Measurements from ENCODE around the gene SSC5D. TPM values are rescaled to one million over a fixed set of nuclear protein-coding genes. Genes with fewer than 3 reads are reported as not detected.
A peak's percentile ranks its signal among the peaks of the same experiment; 100 is the strongest.

Gene SSC5D
- total and polyA plus RNA-seq, 2 experiments from 2014 or later, result 10.0 to 12.6 TPM

- Histone ChIP-seq H3K79me2 (ENCODE audit: insufficient read depth) (no peaks in the 10 kb centered on the region), H3K9me2 (ENCODE audit: insufficient read depth) (no peaks in the 10 kb centered on the region), H3F3A (ENCODE audit: insufficient read depth) (peaks cover 3% of the 10 kb centered on the region; the same call in 1 of the 2 replicates), H3K4me3 (no peak overlapping the region), H3K27ac (no peak overlapping the region), H3K4me1 (ENCODE audit: insufficient read depth) (peaks cover 5% of the 10 kb centered on the region; the same call in 1 of the 2 replicates), H3K4me2 (ENCODE audit: unreplicated experiment) (no peak overlapping the region), H3K9ac (no peak overlapping the region), H3K27me3 (replicated peaks; ENCODE audit: insufficient read depth) (no peaks in the 10 kb centered on the region), H2AFZ (no peak overlapping the region), H3K9me3 (ENCODE audit: low read depth) (no peaks in the 10 kb centered on the region), H3K36me3 (ENCODE audit: low read depth) (no peaks in the 10 kb centered on the region), H4K20me1 (ENCODE audit: insufficient read depth) (no peaks in the 10 kb centered on the region)
- TF ChIP-seq EZH2 (IDR thresholded peaks at IDR 0.05; ENCODE audit: insufficient read depth, poor library complexity, severe bottlenecking) (no peak), EZH2phosphoT487 (IDR thresholded peaks at IDR 0.05; ENCODE audit: insufficient read depth, low read depth) (no peak)
- 67% methylated on average over 9 of the region's 9 CpGs for WGBS, 2 experiments (ENCODE audit: low coverage in 1 of 2, low lambda C conversion rate in 2 of 2, missing lambda C conversion rate in 2 of 2)
- in situ Hi-C loops (cut with MboI), result no loop called here
- no peak for DNase-seq
These were observed 66.1 kb downstream of the SSC5D start for GRCh38 chr19:55554302-55554701.

- in situ Hi-C loops (cut with MboI), result no loop called here
- Histone ChIP-seq H3K79me2 (ENCODE audit: insufficient read depth) (no peaks in the 10 kb centered on the region), H3K4me3 (no peak overlapping the region), H3K9me2 (ENCODE audit: insufficient read depth) (no peaks in the 10 kb centered on the region), H3K9me3 (ENCODE audit: low read depth) (no peaks in the 10 kb centered on the region), H3K36me3 (ENCODE audit: low read depth) (no peaks in the 10 kb centered on the region), H2AFZ (no peak overlapping the region), H3K27ac (no peak overlapping the region), H3K4me1 (ENCODE audit: insufficient read depth) (peaks cover 5% of the 10 kb centered on the region; the same call in 1 of the 2 replicates), H3K27me3 (replicated peaks; ENCODE audit: insufficient read depth) (no peaks in the 10 kb centered on the region), H4K20me1 (ENCODE audit: insufficient read depth) (no peaks in the 10 kb centered on the region), H3K9ac (no peak overlapping the region), H3K4me2 (ENCODE audit: unreplicated experiment) (no peak overlapping the region), H3F3A (ENCODE audit: insufficient read depth) (peaks cover 3% of the 10 kb centered on the region; the same call in 1 of the 2 replicates)
- DNase-seq, result no peak
- no peak for TF ChIP-seq EZH2 (IDR thresholded peaks at IDR 0.05; ENCODE audit: insufficient read depth, poor library complexity, severe bottlenecking)
- TF ChIP-seq EZH2phosphoT487 (IDR thresholded peaks at IDR 0.05; ENCODE audit: insufficient read depth, low read depth), result no peak
- WGBS, 2 experiments (ENCODE audit: low coverage in 1 of 2, low lambda C conversion rate in 2 of 2, missing lambda C conversion rate in 2 of 2), result 59 to 61% methylated on average over 8 of the region's 8 CpGs
These were observed 66.5 kb downstream of the SSC5D start for GRCh38 chr19:55554741-55555152.

GRCh38 chr19:55559684-55560083 lies 71.4 kb downstream of the SSC5D start:
- Histone ChIP-seq H3K9ac (no peak overlapping the region), H3K79me2 (ENCODE audit: insufficient read depth) (no peaks in the 10 kb centered on the region), H3K4me3 (no peak overlapping the region), H4K20me1 (ENCODE audit: insufficient read depth) (no peaks in the 10 kb centered on the region), H3K36me3 (ENCODE audit: low read depth) (no peaks in the 10 kb centered on the region), H3F3A (ENCODE audit: insufficient read depth) (no peaks in the 10 kb centered on the region), H3K9me3 (ENCODE audit: low read depth) (no peaks in the 10 kb centered on the region), H3K4me2 (ENCODE audit: unreplicated experiment) (no peak overlapping the region), H3K27ac (no peak overlapping the region), H3K4me1 (ENCODE audit: insufficient read depth) (no peaks in the 10 kb centered on the region), H2AFZ (no peak overlapping the region), H3K27me3 (replicated peaks; ENCODE audit: insufficient read depth) (no peaks in the 10 kb centered on the region; the same call in 1 of the 2 replicates), H3K9me2 (ENCODE audit: insufficient read depth) (no peaks in the 10 kb centered on the region)
- in situ Hi-C loops (cut with MboI), result no loop called here
- DNase-seq, result no peak
- TF ChIP-seq EZH2 (IDR thresholded peaks at IDR 0.05; ENCODE audit: insufficient read depth, poor library complexity, severe bottlenecking) (no peak), EZH2phosphoT487 (IDR thresholded peaks at IDR 0.05; ENCODE audit: insufficient read depth, low read depth) (no peak)
- 51 to 59% methylated on average over 8 to 9 of the region's 9 CpGs for WGBS, 2 experiments (ENCODE audit: low coverage in 1 of 2, low lambda C conversion rate in 2 of 2, missing lambda C conversion rate in 2 of 2)

DNA sequence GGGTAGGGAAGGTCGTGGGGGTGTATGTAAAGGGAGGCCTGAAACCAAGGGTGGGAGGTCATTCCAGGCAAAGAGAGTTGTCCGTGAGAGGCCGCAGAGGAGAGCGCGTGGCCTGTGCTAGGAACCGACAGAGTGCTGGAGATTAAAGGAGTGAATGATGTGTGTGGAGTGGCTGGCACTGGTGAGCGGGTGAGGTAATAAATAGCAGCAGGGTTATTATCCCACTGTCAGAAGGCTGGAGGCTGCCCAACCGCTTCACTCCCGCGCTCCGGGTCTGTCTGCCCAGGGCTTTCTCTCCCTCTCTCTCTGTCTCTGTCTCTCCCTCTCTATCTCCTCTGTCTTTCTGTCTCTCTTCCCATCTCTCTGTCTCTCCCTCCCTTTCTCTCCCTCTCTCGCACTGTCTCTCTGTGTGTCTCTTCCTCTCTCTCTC lies 75.0 kb downstream of the SSC5D start:
- Histone ChIP-seq H3K9me2 (ENCODE audit: insufficient read depth) (no peaks in the 10 kb centered on the region), H3K4me3 (no peak overlapping the region), H2AFZ (no peak overlapping the region), H3K27ac (no peak overlapping the region), H3K9ac (no peak overlapping the region), H3K27me3 (replicated peaks; ENCODE audit: insufficient read depth) (no peaks in the 10 kb centered on the region; the same call in 1 of the 2 replicates), H3K36me3 (ENCODE audit: low read depth) (no peaks in the 10 kb centered on the region), H3K4me2 (ENCODE audit: unreplicated experiment) (no peak overlapping the region), H3K4me1 (ENCODE audit: insufficient read depth) (no peaks in the 10 kb centered on the region), H3K79me2 (ENCODE audit: insufficient read depth) (no peaks in the 10 kb centered on the region), H3F3A (ENCODE audit: insufficient read depth) (no peaks in the 10 kb centered on the region), H4K20me1 (ENCODE audit: insufficient read depth) (no peaks in the 10 kb centered on the region), H3K9me3 (ENCODE audit: low read depth) (no peaks in the 10 kb centered on the region)
- in situ Hi-C loops (cut with MboI), result no loop called here
- 14 to 15% methylated on average over 8 to 12 of the region's 12 CpGs for WGBS, 2 experiments (ENCODE audit: low coverage in 1 of 2, low lambda C conversion rate in 2 of 2, missing lambda C conversion rate in 2 of 2)
- no peak for TF ChIP-seq EZH2 (IDR thresholded peaks at IDR 0.05; ENCODE audit: insufficient read depth, poor library complexity, severe bottlenecking)
- TF ChIP-seq EZH2phosphoT487 (IDR thresholded peaks at IDR 0.05; ENCODE audit: insufficient read depth, low read depth), result no peak
- DNase-seq, result peak; percentile 60

GRCh38 chr19:55566823-55567222 lies 78.6 kb downstream of the SSC5D start:
- Histone ChIP-seq H3K9me2 (ENCODE audit: insufficient read depth) (no peaks in the 10 kb centered on the region), H4K20me1 (ENCODE audit: insufficient read depth) (no peaks in the 10 kb centered on the region), H3K4me1 (ENCODE audit: insufficient read depth) (no peaks in the 10 kb centered on the region), H3K36me3 (ENCODE audit: low read depth) (no peaks in the 10 kb centered on the region), H3K9ac (no peak overlapping the region), H3K4me2 (ENCODE audit: unreplicated experiment) (no peak overlapping the region), H3K4me3 (no peak overlapping the region), H2AFZ (no peak overlapping the region), H3K27ac (no peak overlapping the region), H3K9me3 (ENCODE audit: low read depth) (no peaks in the 10 kb centered on the region), H3K27me3 (replicated peaks; ENCODE audit: insufficient read depth) (no peaks in the 10 kb centered on the region; the same call in 1 of the 2 replicates), H3F3A (ENCODE audit: insufficient read depth) (no peaks in the 10 kb centered on the region), H3K79me2 (ENCODE audit: insufficient read depth) (no peaks in the 10 kb centered on the region)
- no peak for DNase-seq
- in situ Hi-C loops (cut with MboI), result no loop called here
- no peak for TF ChIP-seq EZH2 (IDR thresholded peaks at IDR 0.05; ENCODE audit: insufficient read depth, poor library complexity, severe bottlenecking)
- no peak for TF ChIP-seq EZH2phosphoT487 (IDR thresholded peaks at IDR 0.05; ENCODE audit: insufficient read depth, low read depth)
- 26% methylated on average over 9 of the region's 9 CpGs for WGBS, 2 experiments (ENCODE audit: low coverage in 1 of 2, low lambda C conversion rate in 2 of 2, missing lambda C conversion rate in 2 of 2)

Data from GM23248 (cell line).